Activated CD8-positive, alpha-beta memory T cell treated with anti-CD3 and anti-CD28 coated beads for 24 hours (primary cell): Measurements from ENCODE around the gene KIF6.
"Not testable (repeated sequence)": the region's sequence is repeated elsewhere in the genome, so short reads cannot be mapped to it uniquely, and the experiment has no call there.

Source experiments
- DNase-seq: peaks from one replicate; pipeline ENCODE4 v3.0.0-alpha.2; 2020

The KIF6 gene

GRCh38 chr6:39707962-39708683, 17.1 kb downstream of the KIF6 start:
- DNase-seq: no peak

GRCh38 chr6:39706819-39707335, 18.3 kb downstream of the KIF6 start:
- DNase-seq: no peak

GRCh38 chr6:39702265-39702664, 22.9 kb downstream of the KIF6 start:
- DNase-seq: no peak

GRCh38 chr6:39700362-39700761, 24.8 kb downstream of the KIF6 start:
- DNase-seq: no peak

GRCh38 chr6:39698789-39699188, 26.4 kb downstream of the KIF6 start:
- DNase-seq: no peak

GRCh38 chr6:39696986-39697788, 28.0 kb downstream of the KIF6 start:
- DNase-seq: no peak

GRCh38 chr6:39695447-39695846, 29.8 kb downstream of the KIF6 start:
- DNase-seq: no peak

- DNase-seq: no peak
Observed at GRCh38 chr6:39693206-39693605, 32.0 kb downstream of the KIF6 start.

GRCh38 chr6:39688494-39688893, 36.7 kb downstream of the KIF6 start:
- DNase-seq: no peak

GRCh38 chr6:39686976-39687375, 38.2 kb downstream of the KIF6 start:
- DNase-seq: no peak

- no peak for DNase-seq
Observed at GRCh38 chr6:39685938-39686337, 39.3 kb downstream of the KIF6 start.

- no peak for DNase-seq
Observed at GRCh38 chr6:39685489-39685826, 39.8 kb downstream of the KIF6 start.

GRCh38 chr6:39684790-39685488, 40.3 kb downstream of the KIF6 start:
- DNase-seq: no peak

- no peak for DNase-seq
Observed at GRCh38 chr6:39681674-39682121, 43.5 kb downstream of the KIF6 start.

- DNase-seq: no peak
Observed at GRCh38 chr6:39678914-39679313, 46.3 kb downstream of the KIF6 start.

- DNase-seq: not testable (repeated sequence)
Observed at GRCh38 chr6:39677318-39677717, 47.9 kb downstream of the KIF6 start.

- DNase-seq: no peak
Observed at GRCh38 chr6:39670519-39670918, 54.7 kb downstream of the KIF6 start.

- no peak for DNase-seq
Observed at GRCh38 chr6:39669973-39670342, 55.2 kb downstream of the KIF6 start.

GRCh38 chr6:39669207-39669972, 55.8 kb downstream of the KIF6 start:
- no peak for DNase-seq

- DNase-seq: no peak
Observed at GRCh38 chr6:39666706-39667489, 58.3 kb downstream of the KIF6 start.

- no peak for DNase-seq
Observed at GRCh38 chr6:39665861-39666260, 59.3 kb downstream of the KIF6 start.

GRCh38 chr6:39664173-39664572, 61.0 kb downstream of the KIF6 start:
- DNase-seq: no peak
